ENCODE measurements around the gene SCML2. TPM values are rescaled to one million over a fixed set of nuclear protein-coding genes. Genes with fewer than 3 reads are reported as not detected.

SCML2 gene
- total and polyA plus RNA-seq, 2 donors (not counting 1 experiment from before 2014, with no cell fraction given) = 1.2 to 1.3 TPM

- Mint-ChIP-seq H3K27ac (no peak overlapping the region), H3K4me3 (no peak overlapping the region), H3K27me3 (no peaks in the 10 kb centered on the region), H3K9me3 (ENCODE audit: insufficient read depth) (no peaks in the 10 kb centered on the region), H3K4me1 (no peaks in the 10 kb centered on the region)
- H3K27me3 ChIP-seq (replicated peaks in 1 of 4; ENCODE audit: control extremely low read depth in 1 of 4, control insufficient read depth in 3 of 4, insufficient read depth in 4 of 4, low read length in 3 of 4) = no peaks in the 10 kb centered on the region
- H3K9ac ChIP-seq (ENCODE audit: low read length) = no peak overlapping the region
- no peaks in the 10 kb centered on the region for H4K20me1 ChIP-seq (ENCODE audit: control insufficient read depth, insufficient read depth, low read length, poor library complexity, severe bottlenecking)
- H3K9me3 ChIP-seq (ENCODE audit: control extremely low read depth in 1 of 3, control insufficient read depth in 2 of 3, insufficient read depth in 1 of 3, low read length in 2 of 3) = peaks cover 0 to 8% (median 0%) of the 10 kb centered on the region in 3 donors
- H3K4me3 ChIP-seq (ENCODE audit: control extremely low read depth in 1 of 5, extremely low read depth in 1 of 5, insufficient read depth in 1 of 5, low read depth in 2 of 5, low read length in 4 of 5) = no peak overlapping the region
- no peaks in the 10 kb centered on the region for H3K4me1 ChIP-seq (ENCODE audit: control insufficient read depth in 2 of 2, insufficient read depth in 2 of 2, low read length in 2 of 2)
- H3K27ac ChIP-seq (ENCODE audit: low read length in 2 of 2) = no peak overlapping the region
- ChIA-PET CTCF (no interaction called here), POLR2A (no interaction called here)
- H3K79me2 ChIP-seq (ENCODE audit: control insufficient read depth, insufficient read depth, low read length) = no peaks in the 10 kb centered on the region
- DNase-seq = no peak
- 60% methylated on average over 1 of the region's 3 CpGs for WGBS (ENCODE audit: insufficient coverage)
- H2AFZ ChIP-seq (ENCODE audit: insufficient read depth, low read depth, low read length, poor library complexity, severe bottlenecking) = no peak overlapping the region
- no peak for ATAC-seq (ENCODE audit: low read depth)
- H3K4me2 ChIP-seq (replicated peaks; ENCODE audit: low read depth, low read length, poor library complexity, severe bottlenecking) = no peak overlapping the region
- TF ChIP-seq EZH2 (IDR thresholded peaks at IDR 0.05; ENCODE audit: borderline replicate concordance, insufficient read depth, low read depth, low read length, poor library complexity, severe bottlenecking) (no peak), CTCF (IDR thresholded peaks at IDR 0.05) (no peak)
- intact Hi-C loops (cut with micrococcal nuclease) = no loop called here
- no peaks in the 10 kb centered on the region for H3K36me3 ChIP-seq (replicated peaks in 1 of 2; ENCODE audit: control extremely low read depth in 1 of 2, control insufficient read depth in 1 of 2, extremely low read depth in 1 of 2, insufficient read depth in 2 of 2, low read length in 1 of 2)
These were observed 59.6 kb downstream of the SCML2 start for GRCh38 chrX:18294893-18295292.

GRCh38 chrX:18291006-18291545 is 63.4 kb downstream of the SCML2 start:
- ATAC-seq (ENCODE audit: low read depth) (no peak), DNase-seq (no peak)
- H3K4me1 Mint-ChIP-seq = no peaks in the 10 kb centered on the region
- H3K9me3 ChIP-seq (ENCODE audit: control extremely low read depth in 1 of 3, control insufficient read depth in 2 of 3, insufficient read depth in 1 of 3, low read length in 2 of 3) = peaks cover 0 to 8% (median 0%) of the 10 kb centered on the region in 3 donors
- H3K27ac ChIP-seq (ENCODE audit: low read length in 2 of 2) = no peak overlapping the region
- intact Hi-C loops (cut with micrococcal nuclease) = no loop called here
- no peak overlapping the region for H3K27ac Mint-ChIP-seq
- H3K4me3 ChIP-seq (ENCODE audit: control extremely low read depth in 1 of 5, extremely low read depth in 1 of 5, insufficient read depth in 1 of 5, low read depth in 2 of 5, low read length in 4 of 5) = no peak overlapping the region
- H3K9ac ChIP-seq (ENCODE audit: low read length) = no peak overlapping the region
- no peaks in the 10 kb centered on the region for H3K27me3 ChIP-seq (replicated peaks in 1 of 4; ENCODE audit: control extremely low read depth in 1 of 4, control insufficient read depth in 3 of 4, insufficient read depth in 4 of 4, low read length in 3 of 4)
- ChIA-PET POLR2A (no interaction called here), CTCF (no interaction called here)
- no peak overlapping the region for H3K4me2 ChIP-seq (replicated peaks; ENCODE audit: low read depth, low read length, poor library complexity, severe bottlenecking)
- no peaks in the 10 kb centered on the region for H3K27me3 Mint-ChIP-seq
- no peaks in the 10 kb centered on the region for H3K9me3 Mint-ChIP-seq (ENCODE audit: insufficient read depth)
- H4K20me1 ChIP-seq (ENCODE audit: control insufficient read depth, insufficient read depth, low read length, poor library complexity, severe bottlenecking) = no peaks in the 10 kb centered on the region
- H2AFZ ChIP-seq (ENCODE audit: insufficient read depth, low read depth, low read length, poor library complexity, severe bottlenecking) = no peak overlapping the region
- WGBS (ENCODE audit: insufficient coverage) = no CpG with 5 or more reads among the region's 7 CpGs
- H3K4me3 Mint-ChIP-seq = no peak overlapping the region
- H3K4me1 ChIP-seq (ENCODE audit: control insufficient read depth in 2 of 2, insufficient read depth in 2 of 2, low read length in 2 of 2) = no peaks in the 10 kb centered on the region
- no peaks in the 10 kb centered on the region for H3K36me3 ChIP-seq (replicated peaks in 1 of 2; ENCODE audit: control extremely low read depth in 1 of 2, control insufficient read depth in 1 of 2, extremely low read depth in 1 of 2, insufficient read depth in 2 of 2, low read length in 1 of 2)
- H3K79me2 ChIP-seq (ENCODE audit: control insufficient read depth, insufficient read depth, low read length) = no peaks in the 10 kb centered on the region
- TF ChIP-seq CTCF (IDR thresholded peaks at IDR 0.05) (no peak), EZH2 (IDR thresholded peaks at IDR 0.05; ENCODE audit: borderline replicate concordance, insufficient read depth, low read depth, low read length, poor library complexity, severe bottlenecking) (no peak)

All from B cell (primary cell).